Stimulated activated CD8-positive, alpha-beta memory T cell treated with anti-CD3 and anti-CD28 coated beads, Interleukin-7, amount 100 ng/mL, for 48 hours (primary cell): ENCODE results near the gene AKTIP.
"Not testable (repeated sequence)": the region's sequence is repeated elsewhere in the genome, so short reads cannot be mapped to it uniquely, and the experiment has no call there.

Experiments used
- DNase-seq, 2 donors: peaks; one replicate each; pipeline ENCODE4 v3.0.0-alpha.2; 2020; ENCODE audit warnings: low read depth in 1 of 2; ENCODE audit errors: extremely low read depth in 1 of 2

AKTIP gene

GRCh38 chr16:53502331-53503269, at the start of gene AKTIP:
TSS of gene AKTIP (minus strand) at chr16:53503209. CDS start at chr16:53500259, 2,950 bp downstream.
- DNase-seq, result peak in 1 of 2 donors; percentile 43

- DNase-seq, result peak in 1 of 2 donors; percentile 17
Measured at GRCh38 chr16:53549970-53550690, 47.1 kb upstream of the AKTIP start.

- no peak for DNase-seq
Measured at GRCh38 chr16:53546988-53547391, 44.0 kb upstream of the AKTIP start.

GRCh38 chr16:53545433-53545832, 42.4 kb upstream of the AKTIP start:
- DNase-seq, result no peak

GRCh38 chr16:53542283-53542682, 39.3 kb upstream of the AKTIP start:
- no peak for DNase-seq

- no peak for DNase-seq
Measured at GRCh38 chr16:53541326-53541725, 38.3 kb upstream of the AKTIP start.

- DNase-seq, result not testable (repeated sequence)
Measured at GRCh38 chr16:53539759-53540718, 37.0 kb upstream of the AKTIP start.

GRCh38 chr16:53539346-53539745, 36.3 kb upstream of the AKTIP start:
- DNase-seq, result not testable (repeated sequence)

- no peak for DNase-seq
Measured at GRCh38 chr16:53537626-53538025, 34.6 kb upstream of the AKTIP start.

- DNase-seq, result no peak
Measured at GRCh38 chr16:53534206-53534605, 31.2 kb upstream of the AKTIP start.

- DNase-seq, result no peak
Measured at GRCh38 chr16:53530741-53531140, 27.7 kb upstream of the AKTIP start.

GRCh38 chr16:53530046-53530445, 27.0 kb upstream of the AKTIP start:
- no peak for DNase-seq

- no peak for DNase-seq
Measured at GRCh38 chr16:53529513-53529912, 26.5 kb upstream of the AKTIP start.

- no peak for DNase-seq
Measured at GRCh38 chr16:53528797-53529196, 25.8 kb upstream of the AKTIP start.

GRCh38 chr16:53523971-53524548, 21.1 kb upstream of the AKTIP start:
- no peak for DNase-seq

- no peak for DNase-seq
Measured at GRCh38 chr16:53523126-53523804, 20.3 kb upstream of the AKTIP start.

GRCh38 chr16:53519417-53520091, 16.5 kb upstream of the AKTIP start:
- DNase-seq, result no peak

GRCh38 chr16:53518550-53519416, 15.8 kb upstream of the AKTIP start:
- peak; percentile 61 to 77 for DNase-seq
